GM12878 (cell line): ENCODE data around the gene SEC14L1. TPM values are rescaled to one million over a fixed set of nuclear protein-coding genes. Genes with fewer than 3 reads are reported as not detected.
A peak's percentile ranks its signal among the peaks of the same experiment; 100 is the strongest.

ENCODE experiments used
- ATAC-seq: fragments of 200-7000 bp; cut with Tn5 transposase; 3 replicates; pipeline ENCODE4 v1.9.1; 2020; ENCODE audit warnings: mild to moderate bottlenecking, moderate library complexity
- BruUV-seq: library from RNA; stranded (reverse); fragments of 400-500 nt; replicated peaks from 2 replicates; lab custom pipeline; 2021; lab: Mats Ljungman, UMichigan
- CTCF ChIA-PET: fragments of 300-600 bp; sonication (Branson Sonifier 250); formaldehyde crosslinking; extraction: SDS; loops from one replicate; lab custom pipeline; 2021; ENCODE audit warnings: inconsistent platforms; lab: Yijun Ruan, JAX
- POLR2A ChIA-PET: fragments of 350-600 bp; formaldehyde crosslinking; extraction: SDS; loops from one replicate; lab custom pipeline; 2021; ENCODE audit warnings: inconsistent platforms; lab: Charles Lee
- RAD21 ChIA-PET: fragments of 300-600 bp; sonication (Branson Sonifier 250); formaldehyde crosslinking; loops from one replicate; lab custom pipeline; 2023; ENCODE audit warnings: antibody characterized with exemption; ENCODE audit not compliant: unreplicated experiment; lab: Charles Lee
- SMC1A ChIA-PET: fragments of 300-600 bp; sonication (Branson Sonifier 250); formaldehyde crosslinking; loops from one replicate; lab custom pipeline; 2023; ENCODE audit not compliant: unreplicated experiment, uncharacterized antibody; lab: Charles Lee
- DNase-seq: peaks from one replicate; pipeline ENCODE4 v3.0.0-alpha.2; 2011; ENCODE audit warnings: low read depth, low spot score
- FAIRE-seq: peaks from 3 replicates; lab custom pipeline; 2011; peaks lifted over from hg19 to GRCh38; lab: Jason Lieb, UNC
- H2AFZ ChIP-seq: 2 replicates; pipeline ENCODE4 v1.6.0; 2011; ENCODE audit warnings: low read depth, low read length, control low read depth; ENCODE audit not compliant: control insufficient read depth
- H3K27ac ChIP-seq: 2 replicates; pipeline ENCODE4 v1.5.1; 2011; ENCODE audit warnings: control low read depth; ENCODE audit not compliant: control insufficient read depth, insufficient read depth
- H3K27me3 ChIP-seq, 2 experiments: replicated peaks in 1 of 2; 2 replicates each; pipeline versions ENCODE4 v1.6.0 to v1.6.1; 2011; ENCODE audit warnings: low read length in 1 of 2; ENCODE audit not compliant: control insufficient read depth in 2 of 2, insufficient read depth in 2 of 2
- H3K36me3 ChIP-seq, 2 experiments: 2 replicates each; pipeline ENCODE4 v1.5.1; 2011; ENCODE audit warnings: low read length in 1 of 2; ENCODE audit not compliant: control insufficient read depth in 2 of 2, insufficient read depth in 2 of 2
- H3K4me1 ChIP-seq: 2 replicates; pipeline ENCODE4 v1.6.1; 2011; ENCODE audit warnings: mild to moderate bottlenecking, low read length, moderate library complexity, mixed read lengths; ENCODE audit not compliant: control insufficient read depth, insufficient read depth
- H3K4me2 ChIP-seq: 2 replicates; pipeline ENCODE4 v1.6.0; 2011; ENCODE audit warnings: control low read depth; ENCODE audit not compliant: control insufficient read depth, insufficient read depth
- H3K4me3 ChIP-seq: fragments of 200-600 bp; sonication (generic); 2 replicates; pipeline ENCODE4 v1.5.1; 2016
- H3K79me2 ChIP-seq: 2 replicates; pipeline ENCODE4 v1.6.0; 2011; ENCODE audit warnings: low read length; ENCODE audit not compliant: control insufficient read depth, insufficient read depth
- H3K9ac ChIP-seq: 2 replicates; pipeline ENCODE4 v1.8.0; 2011; ENCODE audit warnings: low read length, control low read depth, mixed read lengths; ENCODE audit not compliant: control insufficient read depth, insufficient read depth
- H3K9me3 ChIP-seq: replicated peaks from 3 replicates; pipeline ENCODE4 v1.5.1; 2011; ENCODE audit warnings: mild to moderate bottlenecking, low read length; ENCODE audit not compliant: control insufficient read depth, insufficient read depth
- H4K20me1 ChIP-seq: 2 replicates; pipeline ENCODE4 v1.6.0; 2011; ENCODE audit not compliant: control insufficient read depth, insufficient read depth
- CREB1 ChIP-seq: IDR thresholded peaks from 2 replicates; pipeline ENCODE4 v1.6.1; 2012; ENCODE audit warnings: low read depth, mild to moderate bottlenecking, inconsistent platforms
- HCFC1 ChIP-seq: fragments of 150-350 bp; IDR thresholded peaks from 2 replicates; pipeline ENCODE4 v1.6.1; 2014; ENCODE audit warnings: low read length
- HDAC2 ChIP-seq: fragments of 200-600 bp; sonication (generic); IDR thresholded peaks from 2 replicates; pipeline ENCODE4 v1.6.1; 2017
- MYC ChIP-seq: IDR thresholded peaks from 2 replicates; pipeline ENCODE4 v1.6.1; 2011; ENCODE audit warnings: mild to moderate bottlenecking, low read length, moderate library complexity, inconsistent platforms; ENCODE audit not compliant: insufficient read depth, insufficient replicate concordance, insufficient read length, severe bottlenecking
- NKRF ChIP-seq: fragments of 450-650 bp; conservative IDR thresholded peaks from 2 replicates; pipeline ENCODE4 v1.6.1; 2017; ENCODE audit warnings: mild to moderate bottlenecking, moderate library complexity
- SUZ12 ChIP-seq: fragments of 200-600 bp; sonication (generic); IDR thresholded peaks from one replicate; pipeline ENCODE4 v1.6.1; 2018; ENCODE audit warnings: antibody characterized with exemption, mild to moderate bottlenecking; ENCODE audit not compliant: unreplicated experiment
- WGBS: methylation state at CpG from one replicate; pipeline ENCODE4 v1.1.6; 2016; ENCODE audit warnings: low lambda C conversion rate; ENCODE audit not compliant: insufficient replicate concordance, insufficient coverage; ENCODE audit errors: missing lambda C conversion rate; 5-methylcytosine and 5-hydroxymethylcytosine counted together
- in situ Hi-C: fragments of 300-500 bp; cut with MboI; formaldehyde crosslinking; loops from 9 replicates; pipeline ENCODE4 v1.14.3; 2018; ENCODE audit warnings: mixed read lengths
- intact Hi-C: fragments of 100-400 bp; cut with micrococcal nuclease; formaldehyde crosslinking; loops from one replicate; pipeline ENCODE4 v1.14.2; 2022; ENCODE audit not compliant: unreplicated experiment
- polyA plus RNA-seq, 11 experiments: library from polyadenylated mRNA; depleted of rRNA in 4 of 11; unstranded in 6 of 11; stranded (reverse) in 5 of 11; fragments of >200 nt; fragmentation: Nextera tagmentation in 4 of 11; fragmentation: Illumina TruSeq in 1 of 11; extraction: Ambion mirVana in 4 of 11; extraction: Trizol in 1 of 11; gene quantifications; 1 replicate in 1 of 11; 2 replicates in 10 of 11; pipeline versions ENCODE4 v1.2.1 to v1.2.3, GENCODE V29; 2011 to 2016; ENCODE audit warnings: inconsistent platforms in 2 of 11, missing spikeins in 2 of 11, low read depth in 1 of 11
- total RNA-seq, 4 experiments: library from RNA; depleted of rRNA in 3 of 4; stranded (reverse); fragments of >200 nt in 3 of 4; fragmentation: Illumina TruSeq in 1 of 4; extraction: Trizol in 1 of 4; gene quantifications; 2 replicates each; pipeline versions ENCODE4 v1.2.1 to v1.2.3, GENCODE V29; 2013 to 2021

SEC14L1 gene
- total and polyA plus RNA-seq, 10 of the 15 experiments (the other 5 are each of a cell fraction or from before 2014, with no cell fraction given) = 6.3 to 66.1 (median 33.5) TPM

GRCh38 chr17:77140166-77140877, 447 bp upstream of the SEC14L1 start (continued):
- TF ChIP-seq HCFC1 (no peak), HDAC2 (no peak), MYC (no peak)

- Histone ChIP-seq H3K4me3 (peak overlapping the region; percentile 93), H4K20me1 (no peaks in the 10 kb centered on the region), H3K9ac (peak overlapping the region; percentile 81), H2AFZ (no peak overlapping the region), H3K79me2 (peaks cover 59% of the 10 kb centered on the region), H3K4me1 (peaks cover 30% of the 10 kb centered on the region), H3K27ac (peak overlapping the region; percentile 84), H3K36me3 (no peaks in the 10 kb centered on the region; a peak in 1 of 4 replicates), H3K4me2 (peak overlapping the region; percentile 100), H3K9me3 (no peaks in the 10 kb centered on the region; the same call in 2 of the 3 replicates), H3K27me3 (no peaks in the 10 kb centered on the region)
- no peak for ATAC-seq
- no peak for FAIRE-seq
- POLR2A ChIA-PET = interaction anchor here (1.7 to 3.9 kb wide), 5 partner anchors 33 to 71 kb away, joined by 6 to 60 read pairs (median 14); no protein-coding TSS in a partner anchor
- in situ Hi-C loops = no loop called here
- intact Hi-C loops = loop anchor here (2.0 kb wide), 3 partner anchors 53 to 103 kb away; no protein-coding TSS in a partner anchor
- RAD21 ChIA-PET = interaction anchor here (0.7 to 5.6 kb wide), 6 partner anchors 33 to 82 kb away, joined by 3 to 87 read pairs (median 18); no protein-coding TSS in a partner anchor
- TF ChIP-seq SUZ12 (no peak), CREB1 (no peak), NKRF (0 out of 2 replicates have a peak, but pooled peaks have one; percentile 14)
- no peak for DNase-seq
- BruUV-seq = TSS peak; percentile 54
- SMC1A ChIA-PET = interaction anchor here (0.6 to 3.1 kb wide), 20 partner anchors 9 to 102 kb away, joined by 3 to 27 read pairs (median 6); no protein-coding TSS in a partner anchor
- CTCF ChIA-PET = interaction anchor here (0.9 to 4.9 kb wide), 9 partner anchors 33 to 70 kb away, joined by 3 to 34 read pairs (median 3); no protein-coding TSS in a partner anchor
- WGBS = 61% methylated on average over 9 of the region's 9 CpGs
Observed at GRCh38 chr17:77141846-77142449, 1.2 kb downstream of the SEC14L1 start.
